ENCODE measurements around the gene MYOG.

MYOG gene

GRCh38 chr1:203080456-203080855 is 5.4 kb downstream of the MYOG start:
- TF ChIP-seq FOXP2 (optimal IDR thresholded peaks at IDR 0.05; ENCODE audit: control extremely low read depth, extremely low read length, insufficient read depth) (no peak), EZH2 (IDR thresholded peaks at IDR 0.05) (no peak), POLR2AphosphoS5 (IDR thresholded peaks at IDR 0.05; ENCODE audit: borderline replicate concordance, low read depth, low read length) (no peak)

GRCh38 chr1:203078478-203078877 is 7.3 kb downstream of the MYOG start:
- Histone ChIP-seq H3K27ac (no peak overlapping the region), H3K9me3 (ENCODE audit: low read depth, low read length) (no peaks in the 10 kb centered on the region), H3K4me3 (no peak overlapping the region), H3K9ac (ENCODE audit: insufficient read length) (no peak overlapping the region), H3K36me3 (ENCODE audit: insufficient read depth, low read length) (no peaks in the 10 kb centered on the region)
- no peak for TF ChIP-seq POLR2AphosphoS5 (IDR thresholded peaks at IDR 0.05; ENCODE audit: borderline replicate concordance, low read depth, low read length)
- DNase-seq (ENCODE audit: low read depth, low spot score), result no peak

More at GRCh38 chr1:203080456-203080855, 5.4 kb downstream of the MYOG start:
- H3K9me3 ChIP-seq (ENCODE audit: low read depth, low read length), result no peaks in the 10 kb centered on the region
- no peak for DNase-seq (ENCODE audit: low read depth, low spot score)
- no peak overlapping the region for H3K4me3 ChIP-seq
- H3K9ac ChIP-seq (ENCODE audit: insufficient read length), result no peak overlapping the region
- no peaks in the 10 kb centered on the region for H3K36me3 ChIP-seq (ENCODE audit: insufficient read depth, low read length)
- no peak overlapping the region for H3K27ac ChIP-seq

GRCh38 chr1:203077956-203078355 is 7.9 kb downstream of the MYOG start:
- no peaks in the 10 kb centered on the region for H3K9me3 ChIP-seq (ENCODE audit: low read depth, low read length)
- TF ChIP-seq POLR2AphosphoS5 (IDR thresholded peaks at IDR 0.05; ENCODE audit: borderline replicate concordance, low read depth, low read length) (no peak), EZH2 (IDR thresholded peaks at IDR 0.05) (no peak), FOXP2 (optimal IDR thresholded peaks at IDR 0.05; ENCODE audit: control extremely low read depth, extremely low read length, insufficient read depth) (no peak)
- H3K36me3 ChIP-seq (ENCODE audit: insufficient read depth, low read length), result no peaks in the 10 kb centered on the region
- no peak overlapping the region for H3K27ac ChIP-seq
- no peak overlapping the region for H3K9ac ChIP-seq (ENCODE audit: insufficient read length)
- no peak overlapping the region for H3K4me3 ChIP-seq
- no peak for DNase-seq (ENCODE audit: low read depth, low spot score)

- no peaks in the 10 kb centered on the region for H3K9me3 ChIP-seq (ENCODE audit: low read depth, low read length)
- no peak for DNase-seq (ENCODE audit: low read depth, low spot score)
- H3K27ac ChIP-seq, result no peak overlapping the region
- TF ChIP-seq EZH2 (IDR thresholded peaks at IDR 0.05) (no peak), POLR2AphosphoS5 (IDR thresholded peaks at IDR 0.05; ENCODE audit: borderline replicate concordance, low read depth, low read length) (no peak), FOXP2 (optimal IDR thresholded peaks at IDR 0.05; ENCODE audit: control extremely low read depth, extremely low read length, insufficient read depth) (no peak)
- H3K4me3 ChIP-seq, result no peak overlapping the region
- no peak overlapping the region for H3K9ac ChIP-seq (ENCODE audit: insufficient read length)
- H3K36me3 ChIP-seq (ENCODE audit: insufficient read depth, low read length), result no peaks in the 10 kb centered on the region
These were observed 8.4 kb downstream of the MYOG start for GRCh38 chr1:203077367-203077766.

GRCh38 chr1:203076031-203076511 is 9.7 kb downstream of the MYOG start:
- no peak overlapping the region for H3K27ac ChIP-seq
- TF ChIP-seq EZH2 (IDR thresholded peaks at IDR 0.05) (no peak), FOXP2 (optimal IDR thresholded peaks at IDR 0.05; ENCODE audit: control extremely low read depth, extremely low read length, insufficient read depth) (no peak), POLR2AphosphoS5 (IDR thresholded peaks at IDR 0.05; ENCODE audit: borderline replicate concordance, low read depth, low read length) (no peak)
- DNase-seq (ENCODE audit: low read depth, low spot score), result no peak
- H3K9me3 ChIP-seq (ENCODE audit: low read depth, low read length), result no peaks in the 10 kb centered on the region
- no peak overlapping the region for H3K9ac ChIP-seq (ENCODE audit: insufficient read length)
- no peak overlapping the region for H3K4me3 ChIP-seq
- H3K36me3 ChIP-seq (ENCODE audit: insufficient read depth, low read length), result no peaks in the 10 kb centered on the region

GRCh38 chr1:203075236-203076030 is 10.4 kb downstream of the MYOG start:
- TF ChIP-seq EZH2 (IDR thresholded peaks at IDR 0.05), result no peak
- Histone ChIP-seq H3K36me3 (ENCODE audit: insufficient read depth, low read length) (no peaks in the 10 kb centered on the region), H3K4me3 (no peak overlapping the region), H3K27ac (no peak overlapping the region), H3K9ac (ENCODE audit: insufficient read length) (no peak overlapping the region), H3K9me3 (ENCODE audit: low read depth, low read length) (no peaks in the 10 kb centered on the region)
- no peak for DNase-seq (ENCODE audit: low read depth, low spot score)

- TF ChIP-seq POLR2AphosphoS5 (IDR thresholded peaks at IDR 0.05; ENCODE audit: borderline replicate concordance, low read depth, low read length) (no peak), FOXP2 (optimal IDR thresholded peaks at IDR 0.05; ENCODE audit: control extremely low read depth, extremely low read length, insufficient read depth) (no peak), EZH2 (IDR thresholded peaks at IDR 0.05) (no peak)
- no peak for DNase-seq (ENCODE audit: low read depth, low spot score)
- H3K36me3 ChIP-seq (ENCODE audit: insufficient read depth, low read length), result no peaks in the 10 kb centered on the region
- no peak overlapping the region for H3K27ac ChIP-seq
- H3K4me3 ChIP-seq, result no peak overlapping the region
- no peaks in the 10 kb centered on the region for H3K9me3 ChIP-seq (ENCODE audit: low read depth, low read length)
- no peak overlapping the region for H3K9ac ChIP-seq (ENCODE audit: insufficient read length)
These were observed 11.2 kb downstream of the MYOG start for GRCh38 chr1:203074610-203075009.

GRCh38 chr1:203073469-203073868 is 12.3 kb downstream of the MYOG start:
- Histone ChIP-seq H3K36me3 (ENCODE audit: insufficient read depth, low read length) (no peaks in the 10 kb centered on the region), H3K4me3 (no peak overlapping the region), H3K9me3 (ENCODE audit: low read depth, low read length) (no peaks in the 10 kb centered on the region), H3K9ac (ENCODE audit: insufficient read length) (no peak overlapping the region), H3K27ac (no peak overlapping the region)
- no peak for TF ChIP-seq FOXP2 (optimal IDR thresholded peaks at IDR 0.05; ENCODE audit: control extremely low read depth, extremely low read length, insufficient read depth)
- TF ChIP-seq POLR2AphosphoS5 (IDR thresholded peaks at IDR 0.05; ENCODE audit: borderline replicate concordance, low read depth, low read length), result no peak
- TF ChIP-seq EZH2 (IDR thresholded peaks at IDR 0.05), result no peak
- no peak for DNase-seq (ENCODE audit: low read depth, low spot score)

GRCh38 chr1:203072911-203073310 is 12.9 kb downstream of the MYOG start:
- DNase-seq (ENCODE audit: low read depth, low spot score), result no peak

More at GRCh38 chr1:203072911-203073310, 12.9 kb downstream of the MYOG start:
- Histone ChIP-seq H3K9ac (ENCODE audit: insufficient read length) (no peak overlapping the region), H3K36me3 (ENCODE audit: insufficient read depth, low read length) (no peaks in the 10 kb centered on the region), H3K9me3 (ENCODE audit: low read depth, low read length) (no peaks in the 10 kb centered on the region), H3K4me3 (no peak overlapping the region), H3K27ac (no peak overlapping the region)
- TF ChIP-seq EZH2 (IDR thresholded peaks at IDR 0.05) (no peak), POLR2AphosphoS5 (IDR thresholded peaks at IDR 0.05; ENCODE audit: borderline replicate concordance, low read depth, low read length) (no peak), FOXP2 (optimal IDR thresholded peaks at IDR 0.05; ENCODE audit: control extremely low read depth, extremely low read length, insufficient read depth) (no peak)

Data from SK-N-MC (cell line).